ENCODE results near the gene MTRF1L.
A peak's percentile ranks its signal among the peaks of the same experiment; 100 is the strongest.
"Not testable (repeated sequence)": the region's sequence is repeated elsewhere in the genome, so short reads cannot be mapped to it uniquely, and the experiment has no call there.

The MTRF1L gene

DNA sequence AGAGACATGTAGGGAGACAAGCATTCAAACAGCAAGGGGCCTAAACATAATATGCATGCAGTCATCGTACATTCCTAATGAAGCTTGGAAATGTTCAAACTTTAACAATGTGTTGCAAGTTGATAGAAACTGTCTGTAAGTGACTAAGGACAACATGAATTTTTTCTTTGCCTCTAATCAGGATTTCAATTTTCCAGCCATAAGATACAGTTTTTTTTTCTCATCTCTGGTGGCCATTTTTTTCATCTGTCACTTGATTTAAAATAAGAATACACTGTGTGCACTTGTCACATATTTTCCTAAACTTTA, 22.2 kb upstream of the MTRF1L start:
- Mint-ChIP-seq H3K27ac (no peak overlapping the region), H3K9me3 (no peaks in the 10 kb centered on the region), H3K4me3 (no peak overlapping the region), H3K36me3 (ENCODE audit: low read depth) (no peaks in the 10 kb centered on the region), H3K27me3 (peaks cover 12% of the 10 kb centered on the region), H3K4me1 (ENCODE audit: low read depth) (peaks cover 5% of the 10 kb centered on the region)

DNA sequence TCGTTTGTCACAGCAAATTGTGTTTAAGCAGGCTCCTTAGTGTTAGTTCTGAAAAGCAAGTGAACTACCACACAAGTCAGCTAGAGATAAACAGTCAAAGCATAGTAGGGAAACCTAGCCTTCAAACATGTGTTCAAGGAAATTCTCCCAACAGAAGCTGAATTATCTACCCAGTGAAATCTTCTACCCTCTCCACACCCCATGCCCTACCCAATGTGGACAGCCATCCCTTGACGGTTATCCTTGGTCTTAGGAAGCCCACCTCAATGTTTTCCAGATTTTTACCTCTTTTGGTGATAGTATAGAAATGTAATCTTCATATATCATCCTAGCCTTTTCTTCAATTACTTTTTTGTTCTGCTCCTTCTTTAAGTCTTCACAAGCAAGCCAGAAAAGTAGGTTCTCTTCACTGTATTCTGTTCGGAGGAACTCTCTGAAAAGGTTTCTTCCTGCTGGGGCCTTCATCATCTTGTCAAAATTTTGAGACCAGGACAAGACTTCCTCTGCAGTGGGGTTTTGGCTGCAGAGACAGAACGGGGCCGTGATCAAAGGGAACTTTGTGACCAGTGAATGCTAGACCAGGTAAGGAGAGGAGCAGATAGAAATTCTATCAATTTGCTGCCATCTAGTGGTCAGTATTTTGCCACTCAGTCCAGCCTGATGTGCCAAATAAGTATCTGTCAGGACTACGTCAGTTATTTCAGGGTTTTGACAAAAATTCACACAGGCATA, 21.6 kb upstream of the MTRF1L start:
- no peak overlapping the region for H3K27ac Mint-ChIP-seq
- H3K27me3 Mint-ChIP-seq, result peaks cover 12% of the 10 kb centered on the region
- no peak overlapping the region for H3K4me3 Mint-ChIP-seq
- no peaks in the 10 kb centered on the region for H3K9me3 Mint-ChIP-seq
- no peaks in the 10 kb centered on the region for H3K36me3 Mint-ChIP-seq (ENCODE audit: low read depth)
- peaks cover 5% of the 10 kb centered on the region for H3K4me1 Mint-ChIP-seq (ENCODE audit: low read depth)

DNA sequence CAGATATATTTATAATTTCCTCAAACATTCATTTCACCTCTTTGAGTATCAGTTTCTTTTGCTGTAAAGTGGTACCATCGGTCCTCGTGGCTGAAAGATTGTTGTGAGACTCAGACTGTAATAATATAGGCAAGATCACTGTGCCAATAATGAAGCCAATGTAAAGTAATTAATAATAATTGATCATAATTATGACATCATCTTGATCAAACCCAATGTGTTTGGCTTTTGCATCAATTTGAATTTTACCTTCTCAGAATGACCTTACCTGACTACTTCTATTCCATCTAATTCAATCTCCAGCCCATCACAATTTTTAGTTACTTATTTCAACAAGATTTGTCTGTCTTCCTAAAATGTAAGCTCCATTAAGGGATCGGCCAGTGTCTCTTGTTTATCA, 15.8 kb upstream of the MTRF1L start:
- Mint-ChIP-seq H3K4me1 (ENCODE audit: low read depth) (no peaks in the 10 kb centered on the region), H3K4me3 (no peak overlapping the region), H3K36me3 (ENCODE audit: low read depth) (no peaks in the 10 kb centered on the region), H3K9me3 (no peaks in the 10 kb centered on the region), H3K27ac (no peak overlapping the region), H3K27me3 (peaks cover 27% of the 10 kb centered on the region)

DNA sequence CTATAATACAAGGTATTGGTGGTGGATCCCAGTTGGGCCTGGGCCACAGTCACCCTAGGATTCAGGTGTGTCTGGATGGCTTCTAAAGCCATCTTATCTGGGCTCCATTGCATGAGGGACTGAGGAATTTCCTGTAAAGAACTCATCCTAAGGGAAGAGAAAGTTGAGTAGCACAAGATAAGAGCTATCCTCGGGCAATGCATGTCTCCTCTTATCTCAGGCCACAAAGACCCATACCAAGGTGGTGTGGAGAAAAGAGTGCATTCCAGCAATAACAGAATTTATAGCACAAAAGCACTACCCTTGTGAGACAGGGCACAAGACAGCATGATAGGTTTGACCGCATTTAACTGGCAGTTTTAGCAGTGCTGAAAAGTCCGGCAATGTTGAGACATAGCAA, 14.3 kb upstream of the MTRF1L start:
- H3K9me3 Mint-ChIP-seq, result no peaks in the 10 kb centered on the region
- peaks cover 30% of the 10 kb centered on the region for H3K27me3 Mint-ChIP-seq

DNA sequence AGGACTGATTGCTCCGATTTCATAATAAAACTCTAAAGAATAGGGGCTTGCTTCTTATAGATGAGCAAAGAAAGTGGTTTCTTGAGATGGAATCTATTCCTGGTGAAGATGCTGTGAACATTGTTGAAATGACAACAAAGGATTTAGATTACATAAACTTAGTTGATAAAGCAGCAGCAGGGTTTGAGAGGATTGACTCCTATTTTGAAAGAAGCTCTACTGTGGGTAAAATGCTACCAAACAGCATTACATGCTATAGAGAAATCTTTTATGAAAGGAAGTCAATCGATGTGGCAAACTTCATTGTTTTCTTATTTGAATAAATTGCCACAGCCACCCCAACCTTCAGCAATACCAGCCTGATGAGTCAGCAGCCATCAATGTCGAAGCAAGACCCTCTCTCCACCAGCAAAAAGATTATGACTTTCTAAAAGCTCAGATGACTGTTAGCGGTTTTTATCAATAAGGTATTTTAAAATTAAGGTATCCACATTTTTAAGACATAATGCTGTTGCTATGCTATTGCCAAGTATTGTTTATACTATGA, 12.7 kb upstream of the MTRF1L start:
- H3K9me3 Mint-ChIP-seq, result no peaks in the 10 kb centered on the region
- no peak overlapping the region for H3K4me3 Mint-ChIP-seq
- no peaks in the 10 kb centered on the region for H3K36me3 Mint-ChIP-seq (ENCODE audit: low read depth)
- no peaks in the 10 kb centered on the region for H3K4me1 Mint-ChIP-seq (ENCODE audit: low read depth)
- H3K27ac Mint-ChIP-seq, result no peak overlapping the region
- H3K27me3 Mint-ChIP-seq, result peaks cover 30% of the 10 kb centered on the region

More for the DNA sequence above, 14.3 kb upstream of the MTRF1L start:
- Mint-ChIP-seq H3K4me1 (ENCODE audit: low read depth) (no peaks in the 10 kb centered on the region), H3K36me3 (ENCODE audit: low read depth) (no peaks in the 10 kb centered on the region), H3K4me3 (no peak overlapping the region), H3K27ac (no peak overlapping the region)

DNA sequence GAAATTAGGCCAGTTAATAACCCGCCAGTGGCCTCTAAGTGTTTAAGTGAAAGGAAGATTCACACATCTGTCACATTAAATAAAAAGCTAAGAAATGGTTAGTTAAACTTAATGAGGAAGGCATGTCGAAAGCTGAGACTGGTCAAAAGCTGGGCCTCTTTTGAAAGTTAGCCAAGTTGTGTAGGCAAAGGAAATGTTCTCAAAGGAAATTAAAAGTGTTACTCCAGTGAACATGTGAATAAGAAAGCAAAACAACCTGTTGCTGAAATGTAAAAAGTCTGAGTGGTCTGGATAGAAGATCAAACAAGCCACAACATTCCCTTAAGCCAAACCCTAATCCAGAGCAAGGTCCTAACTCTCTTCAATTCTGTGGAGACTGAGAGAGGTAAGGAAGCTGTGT, 10.9 kb upstream of the MTRF1L start:
- H3K4me1 Mint-ChIP-seq (ENCODE audit: low read depth), result no peaks in the 10 kb centered on the region
- peaks cover 28% of the 10 kb centered on the region for H3K27me3 Mint-ChIP-seq
- no peaks in the 10 kb centered on the region for H3K9me3 Mint-ChIP-seq
- H3K36me3 Mint-ChIP-seq (ENCODE audit: low read depth), result no peaks in the 10 kb centered on the region
- no peak overlapping the region for H3K27ac Mint-ChIP-seq
- no peak overlapping the region for H3K4me3 Mint-ChIP-seq

DNA sequence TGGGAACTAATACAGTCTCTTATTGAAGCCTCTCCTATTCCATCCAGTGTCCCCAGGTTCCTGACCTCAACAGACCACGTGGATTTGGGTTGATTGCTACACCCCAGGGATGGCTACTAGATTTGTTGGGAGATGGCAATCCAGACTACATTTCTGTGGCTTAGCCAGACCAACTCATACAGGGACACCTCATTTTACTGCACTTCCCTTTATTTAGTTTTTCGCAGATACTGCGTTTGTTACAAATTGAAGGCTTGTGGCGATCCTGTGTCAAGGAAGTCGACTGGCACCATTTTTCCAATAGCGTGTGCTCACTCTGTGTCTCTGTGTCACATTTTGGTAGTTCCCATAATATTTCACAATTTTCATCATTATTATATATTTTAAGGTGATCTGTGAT, 10.3 kb upstream of the MTRF1L start:
- Mint-ChIP-seq H3K27me3 (peaks cover 22% of the 10 kb centered on the region), H3K4me3 (no peak overlapping the region)

DNA sequence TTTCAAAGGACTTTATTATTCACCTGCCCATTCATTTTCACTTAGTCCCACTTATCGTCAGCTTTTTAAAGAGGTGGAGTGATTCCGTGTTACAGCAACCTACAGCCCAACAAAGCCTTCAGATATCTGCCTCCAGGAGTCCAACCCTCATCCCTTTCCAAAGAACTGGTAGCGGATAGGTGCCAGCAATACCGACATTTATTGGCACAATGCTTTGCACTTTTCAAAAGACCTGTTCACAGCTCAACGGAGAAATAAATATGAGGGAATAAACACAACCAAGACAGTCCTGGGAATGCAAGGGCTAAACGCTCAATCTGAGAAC, 819 bp upstream of the MTRF1L start:
- Mint-ChIP-seq H3K27me3 (no peaks in the 10 kb centered on the region), H3K27ac (peak overlapping the region; percentile 98), H3K4me3 (peak overlapping the region; percentile 98), H3K9me3 (peaks cover 4% of the 10 kb centered on the region), H3K36me3 (ENCODE audit: low read depth) (peaks cover 32% of the 10 kb centered on the region), H3K4me1 (ENCODE audit: low read depth) (peaks cover 40% of the 10 kb centered on the region)

More for the DNA sequence above, 10.3 kb upstream of the MTRF1L start:
- no peaks in the 10 kb centered on the region for H3K9me3 Mint-ChIP-seq
- H3K27ac Mint-ChIP-seq, result no peak overlapping the region
- H3K36me3 Mint-ChIP-seq (ENCODE audit: low read depth), result no peaks in the 10 kb centered on the region
- H3K4me1 Mint-ChIP-seq (ENCODE audit: low read depth), result no peaks in the 10 kb centered on the region

DNA sequence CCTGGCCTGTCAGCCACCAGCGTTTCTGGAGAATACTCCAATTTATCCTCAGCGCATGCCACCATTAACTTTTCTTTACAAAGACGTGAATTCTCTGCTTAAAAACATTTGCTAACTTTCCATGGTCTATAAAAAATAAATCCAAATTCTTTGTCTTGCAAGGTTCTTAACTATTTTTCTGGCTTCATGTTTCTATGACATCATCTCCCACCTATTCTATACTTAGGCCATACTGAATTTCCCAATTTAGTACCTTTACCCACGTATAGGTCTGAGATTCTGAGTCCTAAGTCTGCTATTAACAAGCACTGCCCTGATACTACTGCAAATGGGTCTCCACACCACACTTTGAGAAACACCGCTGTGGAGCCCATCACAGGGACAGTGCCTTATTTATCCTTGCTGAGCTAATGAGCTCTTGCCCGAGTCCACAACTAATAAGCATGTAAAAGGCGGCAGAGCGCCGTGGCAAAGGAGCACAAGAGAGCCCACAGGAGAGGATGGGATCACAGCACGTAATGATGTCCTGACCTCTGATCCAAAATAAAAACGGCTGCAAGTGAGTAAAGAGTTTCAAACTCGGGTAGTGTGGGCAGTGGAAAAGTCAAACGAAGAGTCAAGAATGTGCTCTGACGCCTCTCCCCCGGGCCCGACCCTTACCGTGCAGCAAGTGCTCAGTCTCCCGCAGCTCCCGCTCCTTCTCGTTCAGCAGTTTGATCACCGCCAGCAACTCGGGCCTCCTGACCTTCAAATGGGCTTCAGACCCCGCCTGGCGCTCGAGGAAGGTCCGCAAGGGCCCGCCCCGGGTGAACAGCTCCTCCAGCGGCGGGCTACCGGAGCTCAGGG, 519 bp downstream of the MTRF1L start:
- no peaks in the 10 kb centered on the region for H3K27me3 Mint-ChIP-seq
- H3K27ac Mint-ChIP-seq, result peak overlapping the region; percentile 87
- H3K4me1 Mint-ChIP-seq (ENCODE audit: low read depth), result peaks cover 44% of the 10 kb centered on the region
- H3K9me3 Mint-ChIP-seq, result peaks cover 4% of the 10 kb centered on the region
- H3K36me3 Mint-ChIP-seq (ENCODE audit: low read depth), result peaks cover 38% of the 10 kb centered on the region
- peak overlapping the region; percentile 95 for H3K4me3 Mint-ChIP-seq

DNA sequence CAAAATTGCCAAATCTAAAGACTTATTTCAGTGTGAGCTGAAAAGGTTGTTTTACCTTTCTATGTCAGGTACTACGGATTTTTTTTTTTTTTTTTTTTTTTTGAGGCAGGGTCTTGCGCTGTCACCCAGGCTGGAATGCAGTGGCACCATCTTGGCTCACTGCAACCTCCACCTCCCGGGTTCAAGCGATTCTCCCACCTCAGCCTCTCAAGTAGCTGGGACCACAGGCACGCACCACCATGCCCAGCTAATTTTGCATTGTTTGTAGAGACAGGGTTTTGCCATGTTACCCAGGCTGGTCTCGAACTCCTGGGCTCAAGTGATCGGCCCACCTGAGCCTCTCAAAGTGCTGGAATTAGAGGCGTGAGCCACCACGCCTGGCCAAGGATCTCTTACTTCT, 1.7 kb downstream of the MTRF1L start:
- Mint-ChIP-seq H3K4me1 (ENCODE audit: low read depth) (peaks cover 55% of the 10 kb centered on the region), H3K36me3 (ENCODE audit: low read depth) (peaks cover 45% of the 10 kb centered on the region), H3K4me3 (peak overlapping the region; percentile 95)
- not testable (repeated sequence) for H3K27ac Mint-ChIP-seq, H3K9me3 Mint-ChIP-seq, H3K27me3 Mint-ChIP-seq

DNA sequence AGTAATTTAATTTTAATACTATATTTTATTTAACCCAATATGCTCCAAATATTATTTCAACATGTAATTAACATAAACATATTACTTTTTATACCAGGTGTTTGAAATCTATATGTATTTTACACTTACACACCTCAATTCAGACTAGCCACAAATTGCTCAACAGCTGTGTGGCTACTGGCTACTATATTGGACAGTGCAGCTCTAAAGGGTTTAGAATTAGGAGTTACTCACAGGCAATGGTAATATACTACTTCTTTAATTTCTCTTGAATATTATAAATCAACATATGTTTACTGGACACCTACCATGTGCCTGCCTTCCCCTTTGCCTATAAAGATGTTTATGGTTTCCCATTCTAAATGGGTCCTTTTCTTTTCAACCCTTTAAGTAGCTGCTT, 2.3 kb downstream of the MTRF1L start:
- peak overlapping the region; percentile 95 for H3K4me3 Mint-ChIP-seq
- peaks cover 4% of the 10 kb centered on the region for H3K9me3 Mint-ChIP-seq
- no peaks in the 10 kb centered on the region for H3K27me3 Mint-ChIP-seq
- H3K27ac Mint-ChIP-seq, result no peak overlapping the region
- H3K4me1 Mint-ChIP-seq (ENCODE audit: low read depth), result peaks cover 60% of the 10 kb centered on the region
- H3K36me3 Mint-ChIP-seq (ENCODE audit: low read depth), result peaks cover 45% of the 10 kb centered on the region

DNA sequence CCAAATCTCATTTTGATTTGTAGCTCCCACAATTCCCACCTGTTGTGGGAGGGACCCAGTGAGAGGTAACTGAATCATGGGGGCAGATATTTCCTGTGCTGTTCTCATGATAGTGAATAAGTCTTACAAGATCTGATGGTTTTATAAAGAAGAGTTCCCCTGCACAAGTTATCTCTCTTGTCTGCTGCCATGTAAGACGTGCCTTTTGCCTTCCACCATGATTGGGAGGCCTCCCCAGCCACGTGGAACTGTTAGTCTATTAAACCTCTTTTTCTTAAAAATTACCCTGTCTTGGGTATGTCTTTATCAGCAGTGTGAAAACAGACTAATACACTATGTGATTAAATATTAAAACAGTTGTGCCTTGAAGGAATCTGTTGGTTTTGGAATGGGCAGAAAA, 3.0 kb downstream of the MTRF1L start:
- peaks cover 51% of the 10 kb centered on the region for H3K36me3 Mint-ChIP-seq (ENCODE audit: low read depth)
- not testable (repeated sequence) for H3K9me3 Mint-ChIP-seq, H3K27me3 Mint-ChIP-seq
- peaks cover 64% of the 10 kb centered on the region for H3K4me1 Mint-ChIP-seq (ENCODE audit: low read depth)
- peak overlapping the region; percentile 31 for H3K27ac Mint-ChIP-seq
- peak overlapping the region; percentile 70 for H3K4me3 Mint-ChIP-seq

DNA sequence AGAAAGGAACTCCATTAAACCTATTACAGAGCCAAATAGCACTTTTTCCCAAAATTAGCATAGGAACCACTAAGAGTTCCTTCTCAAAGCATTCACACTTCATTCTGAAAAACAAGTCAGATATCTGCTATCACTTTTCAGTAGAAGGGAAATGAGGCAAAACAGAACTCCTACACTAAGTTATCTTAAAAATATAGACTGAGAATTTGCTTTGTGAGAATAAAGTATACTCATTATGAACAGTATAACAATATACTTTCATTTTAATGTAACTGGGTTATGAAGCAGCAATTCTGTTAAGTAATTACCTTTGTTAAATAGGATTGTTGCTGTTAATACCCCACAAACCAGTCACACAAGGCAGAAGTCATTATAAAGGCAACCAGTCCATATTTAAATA, 8.7 kb downstream of the MTRF1L start:
- Mint-ChIP-seq H3K27me3 (no peaks in the 10 kb centered on the region), H3K36me3 (ENCODE audit: low read depth) (peaks cover 55% of the 10 kb centered on the region), H3K27ac (no peak overlapping the region), H3K9me3 (no peaks in the 10 kb centered on the region), H3K4me3 (no peak overlapping the region), H3K4me1 (ENCODE audit: low read depth) (peaks cover 46% of the 10 kb centered on the region)

DNA sequence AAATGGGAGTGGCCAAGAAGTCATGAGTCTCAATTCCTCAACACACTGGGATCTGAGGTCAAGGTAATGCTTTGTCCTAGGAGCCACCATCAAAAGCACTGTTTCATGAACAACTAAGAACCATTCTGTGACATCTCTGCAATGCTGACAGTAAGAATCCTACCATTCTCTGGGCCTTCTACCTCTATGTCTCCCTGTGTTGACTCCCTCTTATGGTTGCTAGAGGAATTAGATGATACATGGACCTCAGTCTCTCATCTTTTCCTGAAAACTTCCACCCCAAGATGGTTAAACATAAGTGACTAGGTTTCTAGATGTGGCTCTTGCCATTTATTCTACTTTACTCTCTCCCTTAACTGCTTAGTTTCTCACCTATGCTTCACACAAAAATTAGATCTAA, 9.1 kb downstream of the MTRF1L start:
- Mint-ChIP-seq H3K27me3 (no peaks in the 10 kb centered on the region), H3K27ac (no peak overlapping the region), H3K36me3 (ENCODE audit: low read depth) (peaks cover 51% of the 10 kb centered on the region), H3K4me1 (ENCODE audit: low read depth) (peaks cover 42% of the 10 kb centered on the region), H3K4me3 (no peak overlapping the region), H3K9me3 (no peaks in the 10 kb centered on the region)

DNA sequence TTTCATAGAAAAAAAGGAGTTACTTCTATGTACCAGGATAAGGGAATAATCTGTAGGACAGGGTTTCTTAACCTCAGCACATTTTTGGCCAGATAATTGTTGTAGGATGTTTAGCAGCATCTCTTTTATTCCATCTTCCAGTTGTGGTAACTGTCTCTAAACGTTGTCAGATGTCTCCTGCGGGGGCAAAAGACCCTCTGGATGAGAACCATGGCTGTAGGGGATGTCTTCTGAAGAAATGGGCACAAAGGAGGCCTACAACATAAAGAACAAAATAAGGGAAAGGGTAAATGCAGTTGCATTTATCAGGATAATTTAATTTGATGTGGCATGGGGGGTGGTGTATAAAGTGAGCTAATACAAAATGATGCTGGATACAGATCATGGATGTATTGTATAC, 15.5 kb downstream of the MTRF1L start:
- H3K4me3 Mint-ChIP-seq, result no peak overlapping the region
- no peaks in the 10 kb centered on the region for H3K9me3 Mint-ChIP-seq
- H3K27ac Mint-ChIP-seq, result no peak overlapping the region
- H3K27me3 Mint-ChIP-seq, result no peaks in the 10 kb centered on the region
- peaks cover 32% of the 10 kb centered on the region for H3K36me3 Mint-ChIP-seq (ENCODE audit: low read depth)
- peaks cover 30% of the 10 kb centered on the region for H3K4me1 Mint-ChIP-seq (ENCODE audit: low read depth)
